PC-9 (cell line): ENCODE data around the gene DSCAM.

Source experiments
- CTCF ChIP-seq: fragments of 200-600 bp; sonication (generic); conservative IDR thresholded peaks from 2 replicates; pipeline ENCODE4 v1.6.1; 2017; ENCODE audit warnings: mixed run types, antibody characterized with exemption, mild to moderate bottlenecking, moderate library complexity
- EZH2 ChIP-seq: fragments of 200-600 bp; sonication (generic); IDR thresholded peaks from 2 replicates; pipeline ENCODE4 v1.8.0; 2017; ENCODE audit warnings: antibody characterized with exemption, low read depth

GRCh38 chr21:40595806-40596205, 251.2 kb downstream of the DSCAM start:
- TF ChIP-seq CTCF (no peak), EZH2 (no peak)
